Measurements from ENCODE around the gene ACSM2B. TPM values are rescaled to one million over a fixed set of nuclear protein-coding genes. Genes with fewer than 3 reads are reported as not detected.
A peak's percentile ranks its signal among the peaks of the same experiment; 100 is the strongest.
"Not testable (repeated sequence)": the region's sequence is repeated elsewhere in the genome, so short reads cannot be mapped to it uniquely, and the experiment has no call there.

ACSM2B gene
- total RNA-seq, 1 donor from 2014 or later = 14.2 TPM

- DNase-seq (ENCODE audit: low read depth) = not testable (repeated sequence)
Observed at GRCh38 chr16:20595068-20595467, 18.9 kb upstream of the ACSM2B start.

- DNase-seq (ENCODE audit: low read depth) = not testable (repeated sequence)
Observed at GRCh38 chr16:20592780-20593179, 16.6 kb upstream of the ACSM2B start.

- DNase-seq (ENCODE audit: low read depth) = peak; percentile 69
Observed at GRCh38 chr16:20589486-20589885, 13.3 kb upstream of the ACSM2B start.

- DNase-seq (ENCODE audit: low read depth) = peak; percentile 86
Observed at GRCh38 chr16:20587645-20588074, 11.5 kb upstream of the ACSM2B start.

GRCh38 chr16:20586716-20587115, 10.5 kb upstream of the ACSM2B start:
- DNase-seq (ENCODE audit: low read depth) = peak; percentile 63

- peak; percentile 21 for DNase-seq (ENCODE audit: low read depth)
Observed at GRCh38 chr16:20586112-20586511, 9.9 kb upstream of the ACSM2B start.

GRCh38 chr16:20580487-20581259, 4.5 kb upstream of the ACSM2B start:
- not testable (repeated sequence) for DNase-seq (ENCODE audit: low read depth)

- not testable (repeated sequence) for DNase-seq (ENCODE audit: low read depth)
Observed at GRCh38 chr16:20578091-20578490, 1.9 kb upstream of the ACSM2B start.

- not testable (repeated sequence) for DNase-seq (ENCODE audit: low read depth)
Observed at GRCh38 chr16:20569117-20569651, 7.0 kb downstream of the ACSM2B start.

GRCh38 chr16:20568404-20568803, 7.8 kb downstream of the ACSM2B start:
- DNase-seq (ENCODE audit: low read depth) = no peak

GRCh38 chr16:20566864-20567263, 9.3 kb downstream of the ACSM2B start:
- no peak for DNase-seq (ENCODE audit: low read depth)

GRCh38 chr16:20565334-20565733, 10.8 kb downstream of the ACSM2B start:
- not testable (repeated sequence) for DNase-seq (ENCODE audit: low read depth)

GRCh38 chr16:20564218-20564617, 11.9 kb downstream of the ACSM2B start:
- DNase-seq (ENCODE audit: low read depth) = not testable (repeated sequence)

GRCh38 chr16:20555628-20556027, 20.5 kb downstream of the ACSM2B start:
- not testable (repeated sequence) for DNase-seq (ENCODE audit: low read depth)

GRCh38 chr16:20554689-20555088, 21.5 kb downstream of the ACSM2B start:
- not testable (repeated sequence) for DNase-seq (ENCODE audit: low read depth)

- DNase-seq (ENCODE audit: low read depth) = peak; percentile 44
Observed at GRCh38 chr16:20553493-20553892, 22.7 kb downstream of the ACSM2B start.

GRCh38 chr16:20546951-20547350, 29.2 kb downstream of the ACSM2B start:
- not testable (repeated sequence) for DNase-seq (ENCODE audit: low read depth)

- DNase-seq (ENCODE audit: low read depth) = not testable (repeated sequence)
Observed at GRCh38 chr16:20546278-20546853, 29.8 kb downstream of the ACSM2B start.

GRCh38 chr16:20540603-20541316, 35.4 kb downstream of the ACSM2B start:
- DNase-seq (ENCODE audit: low read depth) = not testable (repeated sequence)

GRCh38 chr16:20538687-20539086, 37.5 kb downstream of the ACSM2B start:
- no peak for DNase-seq (ENCODE audit: low read depth)

- DNase-seq (ENCODE audit: low read depth) = no peak
Observed at GRCh38 chr16:20538181-20538580, 38.0 kb downstream of the ACSM2B start.

GRCh38 chr16:20536669-20537068, 39.5 kb downstream of the ACSM2B start:
- DNase-seq (ENCODE audit: low read depth) = not testable (repeated sequence)
